ENCODE data around the gene ANOS1. TPM values are rescaled to one million over a fixed set of nuclear protein-coding genes. Genes with fewer than 3 reads are reported as not detected.

ANOS1 gene
- total RNA-seq, 2 experiments from 2014 or later, result not detected

- intact Hi-C loops (cut with DNase I, micrococcal nuclease), result no loop called here
- H3K36me3 ChIP-seq (ENCODE audit: insufficient read depth, low read length), result no peaks in the 10 kb centered on the region
- H3K27ac ChIP-seq (ENCODE audit: low read depth in 1 of 2, low read length in 2 of 2), result no peak overlapping the region
- H3K4me1 Mint-ChIP-seq (ENCODE audit: low read depth), result no peaks in the 10 kb centered on the region
- no peak overlapping the region for H3K4me3 Mint-ChIP-seq
- no peak for ATAC-seq (ENCODE audit: poor library complexity)
- no peaks in the 10 kb centered on the region for H3K4me1 ChIP-seq (ENCODE audit: insufficient read depth, low read length)
- no peaks in the 10 kb centered on the region for H3K36me3 Mint-ChIP-seq (ENCODE audit: low read depth)
- H3K9me3 ChIP-seq (ENCODE audit: control insufficient read depth in 1 of 2, insufficient read depth in 1 of 2, low read length in 2 of 2), result no peaks in the 10 kb centered on the region
- no peaks in the 10 kb centered on the region for H3K9me3 Mint-ChIP-seq
- ChIA-PET POLR2A (no interaction called here), CTCF (interaction anchor here (1.5 kb wide), 1 partner anchor 12 kb away, joined by 3 read pairs; no protein-coding TSS in a partner anchor)
- H3K27me3 Mint-ChIP-seq, result no peaks in the 10 kb centered on the region
- H3K27me3 ChIP-seq (ENCODE audit: control insufficient read depth in 1 of 2, insufficient read depth in 2 of 2, low read length in 2 of 2), result no peaks in the 10 kb centered on the region
- TF ChIP-seq CTCF (IDR thresholded peaks at IDR 0.05), result no peak
- no peak overlapping the region for H3K4me3 ChIP-seq (ENCODE audit: low read length)
- DNase-seq, result no peak
- no peak overlapping the region for H3K27ac Mint-ChIP-seq
These were observed 23.9 kb upstream of the ANOS1 start for GRCh38 chrX:8755813-8756212.

GRCh38 chrX:8755116-8755515 lies 23.2 kb upstream of the ANOS1 start:
- no peaks in the 10 kb centered on the region for H3K9me3 ChIP-seq (ENCODE audit: control insufficient read depth in 1 of 2, insufficient read depth in 1 of 2, low read length in 2 of 2)
- no peak for DNase-seq
- no peak for TF ChIP-seq CTCF (IDR thresholded peaks at IDR 0.05)
- H3K4me3 Mint-ChIP-seq, result no peak overlapping the region
- H3K36me3 Mint-ChIP-seq (ENCODE audit: low read depth), result no peaks in the 10 kb centered on the region
- H3K27ac ChIP-seq (ENCODE audit: low read depth in 1 of 2, low read length in 2 of 2), result no peak overlapping the region
- H3K27me3 ChIP-seq (ENCODE audit: control insufficient read depth in 1 of 2, insufficient read depth in 2 of 2, low read length in 2 of 2), result no peaks in the 10 kb centered on the region
- no peaks in the 10 kb centered on the region for H3K36me3 ChIP-seq (ENCODE audit: insufficient read depth, low read length)
- H3K27me3 Mint-ChIP-seq, result no peaks in the 10 kb centered on the region
- ATAC-seq (ENCODE audit: poor library complexity), result no peak
- CTCF ChIA-PET, result interaction anchor here (1.5 to 1.8 kb wide), 2 partner anchors 12 to 17 kb away, joined by 3 to 4 read pairs; no protein-coding TSS in a partner anchor
- no peaks in the 10 kb centered on the region for H3K4me1 Mint-ChIP-seq (ENCODE audit: low read depth)
- POLR2A ChIA-PET, result no interaction called here
- H3K27ac Mint-ChIP-seq, result no peak overlapping the region
- no peak overlapping the region for H3K4me3 ChIP-seq (ENCODE audit: low read length)
- H3K9me3 Mint-ChIP-seq, result no peaks in the 10 kb centered on the region
- H3K4me1 ChIP-seq (ENCODE audit: insufficient read depth, low read length), result no peaks in the 10 kb centered on the region
- intact Hi-C loops (cut with DNase I, micrococcal nuclease), result no loop called here

- Histone ChIP-seq H3K9me3 (ENCODE audit: control insufficient read depth in 1 of 2, insufficient read depth in 1 of 2, low read length in 2 of 2) (no peaks in the 10 kb centered on the region), H3K36me3 (ENCODE audit: insufficient read depth, low read length) (no peaks in the 10 kb centered on the region), H3K27me3 (ENCODE audit: control insufficient read depth in 1 of 2, insufficient read depth in 2 of 2, low read length in 2 of 2) (no peaks in the 10 kb centered on the region), H3K4me3 (ENCODE audit: low read length) (no peak overlapping the region), H3K27ac (ENCODE audit: low read depth in 1 of 2, low read length in 2 of 2) (no peak overlapping the region), H3K4me1 (ENCODE audit: insufficient read depth, low read length) (no peaks in the 10 kb centered on the region)
- no peak for DNase-seq
- CTCF ChIA-PET, result no interaction called here
- Mint-ChIP-seq H3K4me1 (ENCODE audit: low read depth) (no peaks in the 10 kb centered on the region), H3K27me3 (peaks cover 8% of the 10 kb centered on the region), H3K9me3 (no peaks in the 10 kb centered on the region), H3K36me3 (ENCODE audit: low read depth) (no peaks in the 10 kb centered on the region), H3K4me3 (no peak overlapping the region), H3K27ac (no peak overlapping the region)
- POLR2A ChIA-PET, result no interaction called here
- intact Hi-C loops (cut with DNase I, micrococcal nuclease), result loop anchor here (5.0 to 10.0 kb wide), 4 partner anchors 65 to 1368 kb away; no protein-coding TSS in a partner anchor
- ATAC-seq (ENCODE audit: poor library complexity), result no peak
- no peak for TF ChIP-seq CTCF (IDR thresholded peaks at IDR 0.05)
These were observed 17.8 kb upstream of the ANOS1 start for GRCh38 chrX:8749697-8750096.

Measured in CD4-positive, alpha-beta T cell (primary cell).